ENCODE data around the gene GRK7. TPM values are rescaled to one million over a fixed set of nuclear protein-coding genes. Genes with fewer than 3 reads are reported as not detected.

GRK7 gene
- total RNA-seq, 1 donor, result not detected

DNA sequence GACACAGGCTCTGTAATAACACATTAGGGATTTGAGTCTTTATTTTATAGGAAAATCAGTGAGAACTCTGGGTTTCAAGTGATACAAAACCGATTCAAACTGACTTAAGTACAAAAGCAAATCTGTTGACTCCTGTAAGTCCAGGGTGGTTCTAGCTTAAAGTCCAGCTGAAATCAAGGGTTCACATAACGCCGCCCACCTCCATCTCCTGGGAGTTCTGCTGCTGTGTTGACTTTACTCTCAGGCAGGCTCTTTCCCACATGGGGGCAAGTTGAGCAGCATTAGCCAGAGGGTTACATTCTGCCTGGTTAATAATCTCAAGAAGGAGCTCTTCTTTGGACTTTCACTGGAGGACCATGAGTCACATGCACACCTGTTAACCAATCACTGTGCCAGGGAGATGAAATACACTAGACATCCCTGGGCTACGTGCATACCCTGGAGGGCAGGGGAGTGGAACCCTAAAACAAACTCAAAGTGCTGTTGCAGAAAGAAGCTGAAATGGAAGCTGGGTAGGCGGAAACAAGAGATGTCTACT is 34.8 kb upstream of the GRK7 start:
- no peak overlapping the region for H3K4me2 ChIP-seq (ENCODE audit: insufficient read depth, low read length)
- no peak for DNase-seq (ENCODE audit: insufficient read length, low spot score, missing footprints)
- H3K27ac ChIP-seq (ENCODE audit: low read depth, low read length), result no peak overlapping the region
- no peaks in the 10 kb centered on the region for H4K20me1 ChIP-seq (ENCODE audit: insufficient read depth, low read length)
- H2AFZ ChIP-seq (ENCODE audit: low read length), result peak overlapping the region; percentile 6
- H3K36me3 ChIP-seq (ENCODE audit: insufficient read depth, low read length), result no peaks in the 10 kb centered on the region
- TF ChIP-seq, protein P1, sequence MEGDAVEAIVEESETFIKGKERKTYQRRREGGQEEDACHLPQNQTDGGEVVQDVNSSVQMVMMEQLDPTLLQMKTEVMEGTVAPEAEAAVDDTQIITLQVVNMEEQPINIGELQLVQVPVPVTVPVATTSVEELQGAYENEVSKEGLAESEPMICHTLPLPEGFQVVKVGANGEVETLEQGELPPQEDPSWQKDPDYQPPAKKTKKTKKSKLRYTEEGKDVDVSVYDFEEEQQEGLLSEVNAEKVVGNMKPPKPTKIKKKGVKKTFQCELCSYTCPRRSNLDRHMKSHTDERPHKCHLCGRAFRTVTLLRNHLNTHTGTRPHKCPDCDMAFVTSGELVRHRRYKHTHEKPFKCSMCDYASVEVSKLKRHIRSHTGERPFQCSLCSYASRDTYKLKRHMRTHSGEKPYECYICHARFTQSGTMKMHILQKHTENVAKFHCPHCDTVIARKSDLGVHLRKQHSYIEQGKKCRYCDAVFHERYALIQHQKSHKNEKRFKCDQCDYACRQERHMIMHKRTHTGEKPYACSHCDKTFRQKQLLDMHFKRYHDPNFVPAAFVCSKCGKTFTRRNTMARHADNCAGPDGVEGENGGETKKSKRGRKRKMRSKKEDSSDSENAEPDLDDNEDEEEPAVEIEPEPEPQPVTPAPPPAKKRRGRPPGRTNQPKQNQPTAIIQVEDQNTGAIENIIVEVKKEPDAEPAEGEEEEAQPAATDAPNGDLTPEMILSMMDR (IDR thresholded peaks at IDR 0.05; ENCODE audit: extremely low read depth, low read depth, low read length), result no peak
- peaks cover 3% of the 10 kb centered on the region for H3K4me1 ChIP-seq (ENCODE audit: insufficient read depth, low read length)
- H3K27me3 ChIP-seq (ENCODE audit: insufficient read depth, low read length), result no peaks in the 10 kb centered on the region
- H3K79me2 ChIP-seq (ENCODE audit: insufficient read depth, low read length), result no peaks in the 10 kb centered on the region
- H3K4me3 ChIP-seq (ENCODE audit: insufficient read depth, low read length), result no peak overlapping the region
- no peaks in the 10 kb centered on the region for H3K9me3 ChIP-seq (ENCODE audit: low read depth, low read length)

- H3K79me2 ChIP-seq (ENCODE audit: insufficient read depth, low read length), result no peaks in the 10 kb centered on the region
- TF ChIP-seq, protein P1 (IDR thresholded peaks at IDR 0.05; ENCODE audit: extremely low read depth, low read depth, low read length), result peak; percentile 20
These were observed 34.0 kb upstream of the GRK7 start for GRCh38 chr3:141729240-141729639.

GRCh38 chr3:141735176-141735575 is 28.0 kb upstream of the GRK7 start:
- H3K4me1 ChIP-seq (ENCODE audit: insufficient read depth, low read length), result peaks cover 8% of the 10 kb centered on the region
- no peaks in the 10 kb centered on the region for H3K27me3 ChIP-seq (ENCODE audit: insufficient read depth, low read length)
- H3K9me3 ChIP-seq (ENCODE audit: low read depth, low read length), result no peaks in the 10 kb centered on the region
- H3K4me2 ChIP-seq (ENCODE audit: insufficient read depth, low read length), result no peak overlapping the region
- no peaks in the 10 kb centered on the region for H3K36me3 ChIP-seq (ENCODE audit: insufficient read depth, low read length)
- H4K20me1 ChIP-seq (ENCODE audit: insufficient read depth, low read length), result no peaks in the 10 kb centered on the region
- H3K4me3 ChIP-seq (ENCODE audit: insufficient read depth, low read length), result no peak overlapping the region
- H2AFZ ChIP-seq (ENCODE audit: low read length), result no peak overlapping the region
- TF ChIP-seq, protein P1 (IDR thresholded peaks at IDR 0.05; ENCODE audit: extremely low read depth, low read depth, low read length), result no peak
- H3K27ac ChIP-seq (ENCODE audit: low read depth, low read length), result no peak overlapping the region
- peaks cover 21% of the 10 kb centered on the region for H3K79me2 ChIP-seq (ENCODE audit: insufficient read depth, low read length)
- no peak for DNase-seq (ENCODE audit: insufficient read length, low spot score, missing footprints)

More at GRCh38 chr3:141729240-141729639, 34.0 kb upstream of the GRK7 start:
- no peak overlapping the region for H2AFZ ChIP-seq (ENCODE audit: low read length)
- H4K20me1 ChIP-seq (ENCODE audit: insufficient read depth, low read length), result no peaks in the 10 kb centered on the region
- no peaks in the 10 kb centered on the region for H3K36me3 ChIP-seq (ENCODE audit: insufficient read depth, low read length)
- H3K27me3 ChIP-seq (ENCODE audit: insufficient read depth, low read length), result no peaks in the 10 kb centered on the region
- no peak overlapping the region for H3K4me2 ChIP-seq (ENCODE audit: insufficient read depth, low read length)
- peaks cover 3% of the 10 kb centered on the region for H3K4me1 ChIP-seq (ENCODE audit: insufficient read depth, low read length)
- H3K9me3 ChIP-seq (ENCODE audit: low read depth, low read length), result no peaks in the 10 kb centered on the region
- H3K27ac ChIP-seq (ENCODE audit: low read depth, low read length), result no peak overlapping the region
- H3K4me3 ChIP-seq (ENCODE audit: insufficient read depth, low read length), result no peak overlapping the region
- DNase-seq (ENCODE audit: insufficient read length, low spot score, missing footprints), result no peak

GRCh38 chr3:141735770-141736465 is 27.3 kb upstream of the GRK7 start:
- no peak overlapping the region for H3K27ac ChIP-seq (ENCODE audit: low read depth, low read length)
- H3K9me3 ChIP-seq (ENCODE audit: low read depth, low read length), result no peaks in the 10 kb centered on the region
- no peak for DNase-seq (ENCODE audit: insufficient read length, low spot score, missing footprints)
- TF ChIP-seq, protein P1 (IDR thresholded peaks at IDR 0.05; ENCODE audit: extremely low read depth, low read depth, low read length), result no peak
- peaks cover 6% of the 10 kb centered on the region for H4K20me1 ChIP-seq (ENCODE audit: insufficient read depth, low read length)
- peaks cover 16% of the 10 kb centered on the region for H3K4me1 ChIP-seq (ENCODE audit: insufficient read depth, low read length)
- no peak overlapping the region for H3K4me3 ChIP-seq (ENCODE audit: insufficient read depth, low read length)
- peak overlapping the region; percentile 49 for H2AFZ ChIP-seq (ENCODE audit: low read length)
- no peaks in the 10 kb centered on the region for H3K36me3 ChIP-seq (ENCODE audit: insufficient read depth, low read length)
- H3K79me2 ChIP-seq (ENCODE audit: insufficient read depth, low read length), result peaks cover 28% of the 10 kb centered on the region
- no peak overlapping the region for H3K4me2 ChIP-seq (ENCODE audit: insufficient read depth, low read length)
- no peaks in the 10 kb centered on the region for H3K27me3 ChIP-seq (ENCODE audit: insufficient read depth, low read length)
